ENCODE data around the gene PRMT7. TPM values are rescaled to one million over a fixed set of nuclear protein-coding genes. Genes with fewer than 3 reads are reported as not detected.
A peak's percentile ranks its signal among the peaks of the same experiment; 100 is the strongest.

Gene PRMT7
- total and polyA plus RNA-seq, 9 donors: 27.8 to 43.4 (median 37.8) TPM

GRCh38 chr16:68324336-68324735 is 13.5 kb downstream of the PRMT7 start:
- DNase-seq: no peak
- TF ChIP-seq POLR2A (IDR thresholded peaks at IDR 0.05) (no peak), EP300 (IDR thresholded peaks at IDR 0.05) (no peak), CTCF (IDR thresholded peaks at IDR 0.05) (no peak)
- Histone ChIP-seq H3K36me3 (no peaks in the 10 kb centered on the region), H3K27ac (no peak overlapping the region), H3K27me3 (no peaks in the 10 kb centered on the region), H3K4me1 (ENCODE audit: insufficient read depth) (no peaks in the 10 kb centered on the region), H3K4me3 (no peak overlapping the region), H3K9me3 (no peaks in the 10 kb centered on the region)
- 88 to 92% (median 91%) methylated on average over 5 of the region's 5 CpGs for WGBS, 3 donors
- intact Hi-C loops (cut with DNase I): no loop called here

GRCh38 chr16:68324780-68325357 is 14.1 kb downstream of the PRMT7 start:
- no peaks in the 10 kb centered on the region for H3K27me3 ChIP-seq
- DNase-seq: no peak
- H3K36me3 ChIP-seq: no peaks in the 10 kb centered on the region
- no peaks in the 10 kb centered on the region for H3K4me1 ChIP-seq (ENCODE audit: insufficient read depth)
- intact Hi-C loops (cut with DNase I): loop anchor here (5.0 kb wide), 1 partner anchor 63 kb away; the partner anchor contains the start of gene SLC7A6 (in 4 of the 4)
- TF ChIP-seq EP300 (IDR thresholded peaks at IDR 0.05) (no peak), POLR2A (IDR thresholded peaks at IDR 0.05) (no peak), CTCF (IDR thresholded peaks at IDR 0.05) (no peak)
- H3K27ac ChIP-seq: no peak overlapping the region
- 87 to 92% (median 89%) methylated on average over 8 of the region's 8 CpGs for WGBS, 3 donors
- H3K9me3 ChIP-seq: no peaks in the 10 kb centered on the region
- H3K4me3 ChIP-seq: no peak overlapping the region

GRCh38 chr16:68328151-68328859 is 17.5 kb downstream of the PRMT7 start:
- peak; percentile 63 to 79 (median 70) for DNase-seq
- WGBS, 3 donors: 32 to 39% (median 36%) methylated on average over 13 of the region's 13 CpGs
- H3K27ac ChIP-seq: no peak overlapping the region
- no peaks in the 10 kb centered on the region for H3K4me1 ChIP-seq (ENCODE audit: insufficient read depth)
- no peaks in the 10 kb centered on the region for H3K36me3 ChIP-seq
- TF ChIP-seq CTCF (IDR thresholded peaks at IDR 0.05) (peak in 2 of 3 donors; percentile 77 to 82), EP300 (IDR thresholded peaks at IDR 0.05) (no peak)
- intact Hi-C loops (cut with DNase I): loop anchor here (5.0 kb wide), 1 partner anchor 66 kb away; the partner anchor contains the start of gene SLC7A6 (in 4 of the 4)
- H3K9me3 ChIP-seq: no peaks in the 10 kb centered on the region
- no peaks in the 10 kb centered on the region for H3K27me3 ChIP-seq
- H3K4me3 ChIP-seq: no peak overlapping the region

GRCh38 chr16:68328860-68329390 is 18.1 kb downstream of the PRMT7 start:
- intact Hi-C loops (cut with DNase I): loop anchor here (5.0 kb wide), 1 partner anchor 67 kb away; the partner anchor contains the start of gene SLC7A6 (in 4 of the 4)
- no peaks in the 10 kb centered on the region for H3K36me3 ChIP-seq
- no peak for TF ChIP-seq POLR2A (IDR thresholded peaks at IDR 0.05)
- no peak for TF ChIP-seq CTCF (IDR thresholded peaks at IDR 0.05)
- TF ChIP-seq EP300 (IDR thresholded peaks at IDR 0.05): no peak
- no peak overlapping the region for H3K4me3 ChIP-seq
- 34 to 36% (median 35%) methylated on average over 3 of the region's 3 CpGs for WGBS, 3 donors
- no peaks in the 10 kb centered on the region for H3K9me3 ChIP-seq
- DNase-seq: no peak
- no peaks in the 10 kb centered on the region for H3K27me3 ChIP-seq
- H3K4me1 ChIP-seq (ENCODE audit: insufficient read depth): no peaks in the 10 kb centered on the region
- H3K27ac ChIP-seq: no peak overlapping the region

All from ovary (tissue), 9 donors.